HG02870 (cell line): ENCODE data around the gene IL22RA1.

Experiments used
- ATAC-seq: cut with Tn5 transposase; IDR thresholded peaks from one replicate; pipeline ENCODE4 v1.9.1; 2021; ENCODE audit warnings: mild to moderate bottlenecking, moderate library complexity; ENCODE audit not compliant: unreplicated experiment

IL22RA1 gene

DNA sequence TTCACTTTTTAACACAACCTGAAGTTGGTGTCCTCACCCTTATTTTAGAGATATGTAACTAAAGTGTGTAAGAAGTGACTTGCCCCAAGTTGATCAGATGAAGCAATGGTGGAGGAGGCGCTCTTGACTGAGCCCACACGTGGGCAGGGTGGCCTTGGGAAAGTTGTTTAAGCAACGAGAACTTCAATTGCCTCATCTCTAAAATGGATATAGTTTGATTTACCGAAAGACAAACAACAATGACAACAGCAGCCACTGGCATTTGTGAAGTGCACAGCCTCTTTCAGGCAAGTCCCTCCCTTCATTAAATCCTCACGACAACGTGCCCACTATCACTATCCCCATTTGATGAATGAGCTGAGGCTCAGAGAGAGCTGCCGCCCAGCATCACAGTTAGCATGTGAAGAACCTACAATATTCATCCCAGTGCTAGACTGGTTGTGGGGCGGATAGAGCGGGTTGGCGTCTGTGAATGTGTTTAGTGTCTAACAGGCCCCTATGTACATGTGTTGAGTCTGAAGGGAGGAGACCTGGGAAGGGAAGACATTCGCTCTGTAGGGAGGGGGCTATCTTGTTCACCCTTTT lies 3.0 kb downstream of the IL22RA1 start:
- no peak for ATAC-seq

DNA sequence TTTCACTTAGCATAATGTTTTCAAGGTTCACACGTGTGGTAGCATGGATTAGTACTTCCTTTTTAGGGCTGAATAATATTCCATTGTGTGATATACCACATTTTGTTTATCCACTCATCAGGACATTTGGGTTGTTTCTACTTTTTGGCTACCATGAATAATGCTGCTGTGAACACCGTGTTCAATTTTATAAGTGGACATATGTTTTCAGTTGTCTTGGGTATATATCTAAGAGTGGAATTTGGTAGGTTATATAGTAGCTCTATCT lies 3.8 kb downstream of the IL22RA1 start:
- ATAC-seq: no peak

DNA sequence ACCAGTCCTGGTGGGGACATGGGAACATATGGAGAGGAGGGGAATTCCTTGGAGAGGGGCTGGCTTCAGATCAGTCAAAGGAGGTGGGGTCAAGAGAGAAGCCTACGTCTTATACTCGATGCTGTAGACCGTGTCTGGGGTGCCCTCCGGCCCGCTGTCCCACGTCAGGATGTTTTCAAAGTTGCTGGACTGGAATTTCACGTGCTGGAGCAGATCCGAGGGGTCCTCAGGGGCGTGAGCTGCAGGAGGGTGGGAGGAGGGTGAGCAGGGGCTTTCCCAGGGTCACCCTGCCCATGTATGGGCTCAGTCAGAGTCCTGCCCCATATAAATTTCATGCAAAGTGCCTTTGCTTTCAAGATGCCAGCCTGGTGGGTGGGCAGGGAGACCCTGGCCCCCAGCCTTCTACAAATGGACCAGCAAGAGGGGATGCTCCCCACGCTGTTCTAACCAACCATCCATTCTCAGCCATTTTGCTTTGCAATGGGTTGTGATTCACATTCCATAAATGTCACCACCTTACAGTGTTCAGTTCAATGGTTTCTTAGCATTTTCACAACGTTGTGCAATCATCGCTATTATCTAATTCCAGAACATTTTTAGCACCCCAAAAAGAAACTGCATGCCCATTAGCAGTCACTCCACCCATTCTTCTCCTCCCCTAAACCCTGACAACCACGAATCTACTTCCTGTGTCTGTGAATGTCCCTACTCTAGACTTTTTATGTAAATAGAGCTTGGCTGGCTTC lies 4.3 kb downstream of the IL22RA1 start:
- ATAC-seq: no peak

DNA sequence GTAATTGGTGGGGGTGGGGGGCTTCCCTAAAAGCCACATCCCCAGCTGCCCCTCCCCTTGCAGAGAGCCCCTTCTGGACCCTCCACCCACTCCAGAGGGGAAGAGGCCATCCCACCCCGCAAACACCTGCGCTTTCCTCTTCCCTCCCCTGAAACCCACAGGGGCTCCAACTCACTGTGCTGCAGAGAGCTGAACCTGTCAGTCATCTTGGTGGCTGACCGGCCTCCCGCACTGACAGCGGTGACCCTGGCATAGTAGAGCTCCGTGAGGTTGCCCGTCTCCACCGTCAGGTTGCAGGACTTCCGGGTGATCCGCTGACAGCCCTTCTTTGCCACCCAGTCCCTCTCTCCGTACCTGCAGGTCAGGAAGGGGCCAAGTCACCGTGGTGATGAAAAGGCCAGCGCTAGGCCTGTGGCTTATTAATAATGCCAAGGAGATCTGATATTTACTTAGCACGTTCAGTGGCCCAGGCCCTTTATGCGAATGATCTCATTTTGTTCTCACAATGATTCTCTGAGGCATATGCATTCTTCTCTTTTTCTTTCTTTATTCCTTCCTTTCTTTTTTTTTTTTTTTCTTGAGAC lies 5.9 kb downstream of the IL22RA1 start:
- no peak for ATAC-seq

DNA sequence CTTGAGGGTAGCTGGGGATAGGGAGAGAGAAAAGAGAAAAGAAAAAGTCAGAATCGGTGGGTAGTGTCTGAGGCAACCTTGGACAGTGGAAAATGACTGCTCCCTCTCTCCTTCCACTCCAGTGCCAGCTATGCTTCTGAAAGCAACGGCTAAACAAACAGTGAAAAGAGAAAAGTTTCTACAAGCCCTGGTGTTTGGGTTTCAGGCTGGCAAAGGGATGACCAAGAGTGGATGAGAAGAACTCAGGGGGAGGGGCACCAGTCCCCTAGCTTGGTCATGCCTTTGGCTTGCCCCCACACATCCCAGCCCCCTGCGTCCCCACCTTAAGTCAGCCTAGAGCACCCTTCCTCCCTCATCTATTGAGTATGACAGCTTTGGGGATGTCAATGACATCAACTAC lies 8.6 kb downstream of the IL22RA1 start:
- no peak for ATAC-seq

DNA sequence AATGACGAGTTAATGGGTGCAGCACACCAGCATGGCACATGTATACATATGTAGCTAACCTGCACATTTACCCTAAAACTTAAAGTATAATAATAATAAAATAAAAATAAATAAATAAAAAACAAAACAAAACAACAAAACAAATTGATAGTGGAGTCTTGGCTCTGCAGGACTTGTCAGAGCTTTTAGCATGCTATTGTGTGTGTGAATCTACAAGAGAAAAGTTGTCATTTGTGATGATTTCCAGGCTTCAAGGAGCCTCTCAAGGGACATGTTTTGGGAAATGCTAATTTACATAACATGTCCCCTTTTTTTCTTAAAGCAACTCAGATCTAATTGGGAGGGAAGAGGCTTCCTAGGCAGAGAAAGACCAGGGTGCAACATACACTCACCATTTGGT lies 9.1 kb downstream of the IL22RA1 start:
- ATAC-seq: no peak

DNA sequence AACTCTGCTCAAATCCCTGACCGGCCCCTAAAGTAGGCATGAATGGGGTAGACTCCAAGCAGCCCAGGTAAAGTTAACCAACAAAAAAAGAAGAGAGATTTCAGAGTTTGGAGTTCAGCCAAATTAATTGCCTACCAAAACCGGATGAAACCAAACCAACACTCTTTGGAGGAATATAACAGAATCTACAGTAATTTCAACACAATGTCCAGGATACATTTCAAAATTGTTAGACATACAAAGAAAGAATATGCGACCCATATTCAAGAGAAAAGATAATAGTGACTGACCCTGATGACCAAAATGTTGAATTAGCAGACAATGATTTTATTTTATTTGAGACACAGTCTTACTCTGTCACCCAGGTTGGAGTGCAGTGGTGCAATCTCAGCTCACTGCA lies 12.6 kb downstream of the IL22RA1 start:
- no peak for ATAC-seq

DNA sequence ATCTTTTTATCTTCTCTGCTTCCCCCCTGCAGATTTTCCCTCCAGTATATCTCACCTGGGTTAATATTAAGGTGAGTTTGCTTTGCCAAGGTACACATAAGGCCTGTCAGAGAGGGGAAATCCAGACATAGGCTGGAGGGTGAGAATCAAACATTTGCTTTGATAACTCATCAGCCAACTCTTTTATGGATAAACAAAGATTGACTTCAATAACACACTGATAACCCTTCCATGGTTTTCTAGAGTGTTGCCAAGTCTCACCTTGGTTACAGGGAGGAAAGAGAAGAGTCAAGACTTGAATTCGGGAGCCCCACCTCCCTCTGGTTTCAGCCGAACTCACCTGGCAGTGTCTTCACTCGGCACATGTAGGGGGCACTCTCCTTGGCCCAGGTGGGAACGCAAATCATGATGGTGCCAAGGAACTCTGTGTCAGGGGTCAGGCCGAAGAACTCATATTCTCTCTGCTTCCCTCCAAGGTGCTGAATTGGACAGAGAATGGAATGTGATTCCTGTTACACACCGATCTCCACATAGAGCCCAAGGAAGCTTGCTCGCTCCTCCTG lies 15.1 kb downstream of the IL22RA1 start:
- ATAC-seq: no peak

DNA sequence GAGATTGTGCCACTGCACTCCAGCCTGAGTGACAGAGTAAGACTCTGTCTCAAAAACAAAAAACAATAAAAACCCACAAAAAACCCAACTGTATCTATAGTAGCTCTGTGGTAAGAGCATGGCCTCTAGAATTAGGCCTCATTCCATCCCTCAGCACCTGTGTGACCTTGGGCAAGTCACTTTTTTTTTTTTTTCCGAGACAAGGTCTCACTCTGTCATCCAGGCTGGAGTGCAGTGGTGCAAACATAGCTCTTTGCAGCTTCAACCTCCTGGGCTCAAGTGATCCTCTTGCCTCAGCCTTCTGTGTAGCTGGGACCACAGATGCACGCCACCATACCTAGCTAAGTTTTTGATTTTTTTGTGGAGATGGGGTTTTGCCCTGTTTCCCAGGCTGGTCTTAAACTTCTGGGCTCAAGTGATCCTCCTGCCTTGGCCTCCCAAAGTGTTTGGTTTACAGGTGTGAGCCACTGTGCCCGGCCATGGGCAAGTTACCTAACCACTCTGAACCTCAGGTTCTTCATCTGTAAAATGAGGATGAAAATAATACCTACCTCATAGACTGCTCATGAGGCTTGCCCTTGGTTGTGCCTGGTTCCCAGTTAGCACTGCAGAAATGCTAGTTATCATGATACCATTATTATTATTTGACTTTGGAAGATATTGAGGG lies 15.7 kb downstream of the IL22RA1 start:
- ATAC-seq: no peak

DNA sequence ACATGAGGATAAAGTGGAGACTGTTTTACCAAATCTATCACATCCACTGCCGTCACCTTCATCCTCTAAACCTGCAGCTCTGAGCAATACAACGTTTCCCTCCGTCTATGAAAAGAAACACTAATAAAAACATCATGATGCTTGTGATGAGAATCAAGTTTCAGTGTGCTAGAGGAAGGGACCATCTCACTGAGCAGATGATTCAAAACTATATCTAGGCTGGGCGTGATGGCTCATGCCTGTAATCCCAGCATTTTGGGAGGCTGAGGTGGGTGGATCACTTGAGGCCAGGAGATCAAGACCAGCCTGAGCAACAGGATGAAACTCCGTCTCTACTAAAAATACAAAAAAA lies 16.3 kb downstream of the IL22RA1 start:
- no peak for ATAC-seq

DNA sequence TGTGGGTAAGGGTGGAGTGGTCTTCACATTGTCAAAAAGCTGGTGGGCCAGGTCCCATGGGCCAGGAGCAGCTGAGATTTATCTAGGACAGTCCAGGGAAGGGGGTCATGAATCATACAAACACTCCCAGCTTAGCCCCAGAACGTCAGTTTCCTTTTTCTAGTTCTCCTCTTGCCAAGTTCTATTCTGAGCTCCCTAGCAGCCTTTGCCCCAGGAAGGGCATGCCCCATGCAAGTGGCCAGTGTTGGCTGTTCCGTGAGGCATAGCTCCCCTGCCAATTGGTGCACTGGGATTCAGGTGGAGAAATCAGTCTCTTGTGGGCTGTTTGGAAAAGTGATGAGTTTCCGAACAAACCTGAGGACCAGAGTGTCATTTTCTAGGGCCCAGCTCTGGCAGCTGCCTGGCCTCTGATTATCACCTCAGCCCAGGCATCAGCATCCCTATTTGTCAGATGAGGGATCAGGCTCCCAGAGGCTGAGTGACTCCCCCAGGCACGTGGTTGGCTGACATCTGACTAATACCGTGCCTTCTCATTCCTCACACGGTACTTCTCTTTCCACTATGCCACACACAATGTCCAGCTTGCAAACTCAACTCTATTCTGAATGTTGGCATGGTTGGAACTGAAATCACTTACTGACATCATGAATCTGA lies 16.8 kb downstream of the IL22RA1 start:
- ATAC-seq: no peak

DNA sequence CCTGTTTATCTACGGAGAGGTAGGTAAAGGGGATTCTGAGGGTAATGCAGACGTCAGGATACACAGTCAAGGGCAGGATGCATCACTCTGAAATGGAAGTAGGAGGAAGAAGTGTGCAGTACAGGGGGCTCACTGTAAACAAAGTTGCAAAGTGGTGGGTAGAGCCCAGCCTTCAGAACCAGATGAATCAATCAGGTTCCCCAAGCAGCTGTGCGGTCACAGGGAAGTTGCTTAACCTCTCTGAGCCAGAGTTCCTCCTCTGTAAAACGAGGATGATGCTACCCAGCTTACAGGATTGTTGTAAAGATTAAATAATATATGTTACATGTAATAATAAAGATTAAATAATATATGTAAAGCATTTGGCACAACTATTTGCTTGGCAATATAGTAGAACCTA lies 17.5 kb downstream of the IL22RA1 start:
- no peak for ATAC-seq

DNA sequence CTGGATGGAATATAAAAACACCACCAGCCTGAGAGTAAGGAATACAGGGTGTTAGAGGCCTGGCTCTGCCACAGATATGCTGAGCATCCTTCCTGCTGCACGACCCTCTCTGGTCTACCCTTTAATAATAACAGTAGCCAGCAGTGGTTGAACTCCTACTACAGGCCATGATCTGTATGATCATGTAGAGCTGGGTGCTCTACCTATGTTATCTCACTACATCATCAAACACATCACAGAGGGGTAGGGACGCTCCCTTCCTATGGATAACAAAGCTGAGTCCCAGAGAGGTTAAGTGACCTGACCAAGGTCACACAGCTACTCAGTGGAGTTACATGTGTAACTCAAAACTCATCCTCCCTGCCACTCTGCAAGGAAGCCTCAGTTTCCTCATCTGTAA lies 18.0 kb downstream of the IL22RA1 start:
- ATAC-seq: no peak

DNA sequence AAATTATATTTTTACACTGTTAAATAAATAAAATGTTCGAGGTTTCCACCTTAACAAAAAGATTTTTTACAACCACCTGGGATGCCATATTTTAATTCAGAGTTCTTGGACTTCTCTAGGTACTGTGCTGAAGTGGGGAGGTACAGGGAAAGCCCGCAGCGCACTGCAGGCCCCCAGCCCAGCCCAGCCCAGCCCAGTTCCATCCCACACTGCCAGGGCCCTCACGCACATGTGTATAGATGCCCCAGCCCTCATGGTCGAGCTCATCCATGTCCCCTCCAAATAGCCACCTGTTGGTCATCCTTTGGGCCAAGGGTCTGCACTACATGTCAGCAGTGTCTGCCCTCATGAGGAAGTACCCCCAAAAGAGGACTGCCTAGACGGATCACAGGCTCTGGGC lies 19.3 kb downstream of the IL22RA1 start:
- ATAC-seq: no peak

DNA sequence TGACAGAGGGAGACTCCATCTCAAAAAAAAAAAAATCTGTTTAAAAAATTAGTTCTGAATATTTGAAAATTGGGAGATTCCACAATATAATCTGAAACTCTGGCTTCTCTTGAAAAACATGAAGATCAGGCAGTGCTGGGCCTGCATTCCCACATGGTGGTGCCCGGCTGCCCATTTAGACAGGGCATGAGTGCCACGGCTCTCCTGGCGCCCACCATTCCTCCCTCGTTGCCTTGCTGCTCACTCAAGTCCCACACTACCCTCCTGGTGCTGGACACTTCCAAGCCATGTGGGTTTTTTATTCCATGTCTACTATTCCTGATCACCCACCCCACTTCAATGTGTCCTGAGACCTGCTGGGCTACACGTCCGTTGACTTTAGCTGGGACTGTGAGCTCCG lies 20.2 kb downstream of the IL22RA1 start:
- ATAC-seq: no peak

DNA sequence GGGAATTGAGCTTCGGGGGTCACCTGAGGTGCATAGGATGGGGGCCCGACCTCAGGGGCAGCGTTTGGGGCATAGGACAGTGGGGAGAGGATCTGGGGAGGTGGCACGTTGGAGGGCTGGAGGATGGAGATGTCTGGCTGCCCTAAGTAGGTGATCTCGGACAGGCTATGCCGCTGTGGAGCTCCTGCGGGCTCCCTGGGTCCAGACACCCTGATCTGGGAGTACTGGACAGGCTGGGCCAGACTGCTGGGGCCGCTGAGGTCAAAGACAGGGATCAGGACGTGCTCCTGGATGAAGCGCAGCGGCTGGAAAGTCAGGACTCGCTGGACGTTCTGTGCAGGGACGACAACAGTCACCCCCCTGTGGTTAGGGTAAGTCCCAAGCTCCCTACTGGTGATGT lies 21.5 kb downstream of the IL22RA1 start:
- ATAC-seq: no peak

DNA sequence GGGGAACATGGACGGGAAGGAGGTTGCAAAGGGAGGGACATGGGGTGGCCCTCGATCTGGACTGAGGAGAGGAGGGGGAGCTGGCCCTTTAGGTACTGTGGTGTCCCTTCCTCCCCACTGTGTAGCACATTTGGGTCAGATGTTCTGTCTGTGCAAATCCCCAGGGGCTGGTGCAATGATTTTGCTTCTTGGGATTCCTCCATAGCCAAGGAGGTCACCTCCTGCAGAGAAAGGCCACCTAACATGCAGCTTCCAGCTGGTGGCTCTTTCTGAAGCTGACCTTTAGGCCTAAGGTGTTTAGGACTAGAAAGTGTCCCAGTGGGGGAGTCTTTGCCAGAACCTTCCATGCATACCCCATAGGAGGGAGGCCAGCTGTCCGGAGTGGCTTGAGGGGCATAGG lies 22.0 kb downstream of the IL22RA1 start:
- no peak for ATAC-seq

DNA sequence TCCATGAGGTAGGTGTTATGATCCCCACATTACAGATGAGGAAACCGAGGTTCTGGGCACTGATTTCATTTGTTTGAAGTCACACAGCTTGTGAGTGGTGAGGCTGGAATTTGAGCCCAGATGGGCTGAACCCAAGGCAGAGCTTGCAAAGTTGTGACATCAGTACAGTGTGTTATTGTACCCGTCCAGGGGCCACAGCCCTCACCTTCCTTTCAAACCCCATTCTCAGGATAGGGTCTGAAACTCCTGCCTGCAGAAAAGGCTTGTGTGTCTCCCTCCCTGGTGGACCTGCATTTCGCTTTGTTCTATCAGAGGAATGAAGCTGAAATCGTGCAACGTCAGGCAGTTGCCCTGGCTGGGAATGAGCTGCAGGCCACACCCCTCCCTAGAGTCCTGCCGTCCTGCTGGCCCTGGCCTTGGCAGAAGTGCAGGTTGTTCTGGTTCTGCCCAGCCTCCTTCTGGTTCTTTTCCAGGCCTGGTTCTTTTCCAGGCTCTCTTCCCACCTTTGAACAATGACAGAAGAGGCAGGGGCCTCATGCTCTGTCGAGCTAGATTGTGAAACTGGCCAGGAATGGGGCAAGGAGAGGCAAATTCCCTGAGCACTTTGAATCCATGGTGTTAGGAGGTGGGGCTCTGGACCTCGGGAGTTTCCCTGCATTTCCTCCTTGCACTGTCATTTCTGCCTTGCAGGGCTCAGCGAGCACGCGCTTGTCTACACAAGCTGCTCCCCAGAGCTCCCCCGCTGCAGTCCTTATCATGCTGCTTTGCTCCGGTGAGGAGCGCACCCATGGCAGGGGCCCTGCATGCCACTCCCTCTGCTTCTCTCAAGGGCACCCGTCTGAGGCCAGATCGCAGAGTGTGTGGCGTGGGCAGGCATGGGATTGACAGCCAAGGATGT lies 22.8 kb downstream of the IL22RA1 start:
- no peak for ATAC-seq

DNA sequence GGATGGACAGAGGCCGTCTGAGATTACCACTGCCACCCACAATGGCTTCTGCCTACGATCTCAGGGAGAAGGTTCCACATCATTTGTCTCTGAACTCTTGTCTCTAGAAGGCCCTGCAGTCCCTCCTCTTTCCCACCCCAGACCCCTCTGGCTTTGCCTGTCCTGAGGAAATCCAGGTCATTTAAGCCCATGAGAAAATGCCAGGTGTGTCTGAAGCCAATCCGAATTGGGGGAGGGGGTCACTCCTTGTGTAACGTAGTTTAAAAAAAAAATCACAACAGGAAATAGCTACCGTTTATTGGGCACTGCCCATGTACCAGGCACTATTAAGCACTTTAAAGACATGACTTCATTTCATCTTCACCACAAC lies 23.5 kb downstream of the IL22RA1 start:
- ATAC-seq: no peak

DNA sequence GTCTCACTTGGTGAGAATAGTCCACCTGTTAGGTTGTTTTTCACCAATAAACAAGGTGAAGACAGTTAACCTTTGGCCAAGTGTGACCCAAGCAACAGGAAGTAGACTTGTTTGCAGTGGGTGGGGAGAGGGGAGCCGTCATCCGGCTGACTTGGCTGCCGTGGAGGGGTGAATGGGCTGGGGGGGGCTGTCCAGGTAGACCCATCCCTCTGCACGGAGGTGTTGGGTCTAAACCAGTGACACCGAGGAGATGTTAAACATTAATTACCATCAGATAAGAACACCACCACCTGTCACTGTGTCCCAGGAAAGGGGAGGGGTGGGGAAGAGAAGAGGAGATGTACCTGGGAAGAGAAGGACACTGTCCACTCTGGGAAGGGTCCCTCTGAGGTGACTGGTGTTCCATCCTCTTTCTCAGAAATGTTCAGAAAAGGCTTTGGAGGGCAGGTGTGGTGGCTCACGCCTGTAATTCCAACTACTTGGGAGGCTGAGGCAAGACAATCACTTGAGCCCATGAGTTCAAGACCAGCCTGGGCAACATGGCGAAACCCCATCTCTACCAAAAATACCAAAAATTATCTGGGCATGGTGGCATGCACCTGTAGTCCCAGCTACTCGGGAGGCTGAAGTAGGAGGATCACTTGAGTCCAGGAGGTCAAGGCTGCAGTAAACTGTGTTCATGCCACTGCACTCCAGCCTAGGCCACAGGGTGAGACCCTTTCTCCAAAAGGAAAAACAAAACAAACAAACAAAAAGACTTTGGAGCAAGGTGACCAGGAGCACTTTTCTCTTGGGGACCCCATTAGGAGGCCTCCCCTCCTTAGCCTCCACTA lies 24.3 kb downstream of the IL22RA1 start:
- ATAC-seq: no peak
